Medulla oblongata (tissue), 1 donor: ENCODE measurements around the gene CDH12.
"Not testable (repeated sequence)": the region's sequence is repeated elsewhere in the genome, so short reads cannot be mapped to it uniquely, and the experiment has no call there.

Experiments
- DNase-seq: peaks from one replicate; pipeline ENCODE4 v3.0.0-alpha.2; 2015; ENCODE audit errors: extremely low spot score

CDH12 gene

GRCh38 chr5:22567983-22568382 lies 285.2 kb downstream of the CDH12 start:
- no peak for DNase-seq

- no peak for DNase-seq
These were observed 293.0 kb downstream of the CDH12 start for GRCh38 chr5:22560147-22560546.

GRCh38 chr5:22557251-22557650 lies 295.9 kb downstream of the CDH12 start:
- DNase-seq, result no peak

- no peak for DNase-seq
These were observed 298.7 kb downstream of the CDH12 start for GRCh38 chr5:22554475-22554874.

- no peak for DNase-seq
These were observed 303.1 kb downstream of the CDH12 start for GRCh38 chr5:22549876-22550671.

GRCh38 chr5:22542340-22542739 lies 310.8 kb downstream of the CDH12 start:
- no peak for DNase-seq

- DNase-seq, result no peak
These were observed 312.1 kb downstream of the CDH12 start for GRCh38 chr5:22541037-22541436.

GRCh38 chr5:22539762-22540161 lies 313.4 kb downstream of the CDH12 start:
- DNase-seq, result no peak

GRCh38 chr5:22531986-22532385 lies 321.2 kb downstream of the CDH12 start:
- DNase-seq, result no peak

GRCh38 chr5:22521521-22521920 lies 331.6 kb downstream of the CDH12 start:
- DNase-seq, result no peak

GRCh38 chr5:22516497-22516896 lies 336.6 kb downstream of the CDH12 start:
- DNase-seq, result not testable (repeated sequence)

- DNase-seq, result no peak
These were observed 338.9 kb downstream of the CDH12 start for GRCh38 chr5:22514231-22514630.

GRCh38 chr5:22505891-22506290 lies 347.3 kb downstream of the CDH12 start:
- no peak for DNase-seq

GRCh38 chr5:22504411-22504810 lies 348.7 kb downstream of the CDH12 start:
- DNase-seq, result no peak

- no peak for DNase-seq
These were observed 352.6 kb downstream of the CDH12 start for GRCh38 chr5:22500556-22500955.

GRCh38 chr5:22496666-22497065 lies 356.5 kb downstream of the CDH12 start:
- DNase-seq, result no peak

GRCh38 chr5:22495016-22495720 lies 358.0 kb downstream of the CDH12 start:
- DNase-seq, result no peak

GRCh38 chr5:22488427-22488826 lies 364.7 kb downstream of the CDH12 start:
- no peak for DNase-seq

GRCh38 chr5:22480305-22480704 lies 372.8 kb downstream of the CDH12 start:
- DNase-seq, result no peak

GRCh38 chr5:22473886-22474285 lies 379.3 kb downstream of the CDH12 start:
- no peak for DNase-seq

GRCh38 chr5:22471154-22471553 lies 382.0 kb downstream of the CDH12 start:
- no peak for DNase-seq

GRCh38 chr5:22470408-22470807 lies 382.7 kb downstream of the CDH12 start:
- no peak for DNase-seq

- DNase-seq, result no peak
These were observed 387.5 kb downstream of the CDH12 start for GRCh38 chr5:22465616-22466015.
